Stimulated activated CD4-positive, alpha-beta T cell treated with anti-CD3 and anti-CD28 coated beads, TNF-alpha, amount 100 ng/mL, for 24 hours (primary cell): ENCODE measurements around the gene SLTM.
"Not testable (repeated sequence)": the region's sequence is repeated elsewhere in the genome, so short reads cannot be mapped to it uniquely, and the experiment has no call there.

Source experiments
- DNase-seq, 3 experiments: peaks; one replicate each; pipeline ENCODE4 v3.0.0-alpha.2; 2020; ENCODE audit warnings: low read depth in 3 of 3

Gene SLTM

GRCh38 chr15:58876306-58877106 is 57.0 kb downstream of the SLTM start:
- DNase-seq = no peak

DNA sequence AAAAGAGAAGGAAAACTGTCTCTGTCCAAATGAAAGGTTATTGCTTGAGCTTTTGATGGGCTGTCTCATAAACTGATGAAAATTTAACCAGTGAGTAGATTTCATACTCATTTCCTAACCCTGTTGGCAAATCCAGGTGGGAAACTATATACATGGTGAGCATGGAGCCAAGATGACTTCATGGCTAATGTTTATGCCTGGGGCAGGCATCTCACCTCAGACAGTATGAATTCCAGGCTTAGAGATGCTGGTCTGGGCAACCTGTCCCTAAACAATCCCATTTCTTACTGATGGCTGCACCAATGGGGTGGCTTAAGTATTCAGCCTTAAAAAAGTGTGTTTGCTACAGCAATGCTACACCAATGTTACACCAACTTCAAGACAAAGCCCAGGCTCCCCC is 58.1 kb downstream of the SLTM start:
- no peak for DNase-seq

DNA sequence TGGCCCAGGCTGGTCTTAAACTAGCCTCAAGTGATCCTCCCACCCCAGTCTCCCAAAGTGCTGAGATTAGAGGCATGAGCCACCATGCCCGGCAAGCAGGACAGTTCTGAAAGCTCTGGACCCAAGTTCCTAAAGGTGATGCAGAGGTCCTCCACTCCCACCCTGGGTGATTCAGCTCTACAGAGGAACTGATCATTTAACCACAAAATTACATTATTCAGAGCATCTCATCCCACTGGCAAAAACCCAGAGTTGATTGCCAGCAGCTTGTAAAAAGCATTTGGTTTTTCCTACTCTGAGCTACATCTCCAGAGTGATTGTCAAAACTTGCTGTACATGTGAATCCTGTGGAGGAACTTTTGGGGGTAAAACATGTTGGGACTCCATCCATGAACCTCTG is 60.2 kb downstream of the SLTM start:
- DNase-seq = no peak

DNA sequence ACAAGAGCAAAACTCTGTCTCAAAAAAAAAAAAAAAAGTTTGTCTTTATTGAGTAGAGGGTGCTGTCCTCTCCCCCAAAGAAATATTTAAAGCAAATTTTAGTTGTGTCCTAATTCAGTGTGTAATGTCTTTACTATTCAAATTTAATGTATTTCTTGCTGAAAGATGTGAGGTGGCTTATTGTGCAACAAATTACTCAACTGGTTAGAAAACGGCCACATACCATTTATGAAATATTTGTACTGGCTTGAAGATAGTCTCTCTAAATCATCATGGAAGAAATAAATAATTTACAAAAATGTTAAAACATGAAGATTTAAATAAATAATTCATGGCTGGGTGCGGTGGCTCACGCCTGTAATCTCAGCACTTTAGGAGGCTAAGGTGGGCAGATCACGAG is 63.0 kb downstream of the SLTM start:
- no peak for DNase-seq

GRCh38 chr15:58867926-58868325 is 65.6 kb downstream of the SLTM start:
- DNase-seq = no peak

GRCh38 chr15:58865425-58865880 is 68.0 kb downstream of the SLTM start:
- no peak for DNase-seq

GRCh38 chr15:58864602-58865424 is 68.7 kb downstream of the SLTM start:
- no peak for DNase-seq

GRCh38 chr15:58862326-58862725 is 71.2 kb downstream of the SLTM start:
- DNase-seq = no peak

- not testable (repeated sequence) for DNase-seq
Observed at GRCh38 chr15:58856621-58857020, 76.9 kb downstream of the SLTM start.

GRCh38 chr15:58856086-58856485 is 77.4 kb downstream of the SLTM start:
- DNase-seq = no peak

GRCh38 chr15:58854593-58854992 is 78.9 kb downstream of the SLTM start:
- no peak for DNase-seq

- no peak for DNase-seq
Observed at GRCh38 chr15:58852347-58852746, 81.1 kb downstream of the SLTM start.

DNA sequence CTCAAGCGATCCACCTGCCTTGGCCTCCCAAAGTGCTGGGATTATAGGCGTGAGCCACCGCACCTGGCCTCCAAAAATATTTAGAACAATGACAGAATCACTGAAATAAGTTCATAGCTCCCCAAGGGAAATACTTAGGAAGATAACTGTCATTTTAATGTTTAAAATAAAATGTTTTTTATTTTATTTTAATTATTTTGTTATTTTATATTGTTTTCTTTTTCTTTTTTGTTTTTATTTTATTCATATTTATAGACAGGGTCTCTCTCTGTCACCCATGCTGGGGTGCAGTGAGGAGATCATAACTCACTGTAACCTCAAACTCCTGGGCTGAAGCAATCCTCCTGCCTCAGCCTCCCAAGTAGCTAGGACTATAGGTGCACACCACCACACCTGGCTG is 82.3 kb downstream of the SLTM start:
- not testable (repeated sequence) for DNase-seq

DNA sequence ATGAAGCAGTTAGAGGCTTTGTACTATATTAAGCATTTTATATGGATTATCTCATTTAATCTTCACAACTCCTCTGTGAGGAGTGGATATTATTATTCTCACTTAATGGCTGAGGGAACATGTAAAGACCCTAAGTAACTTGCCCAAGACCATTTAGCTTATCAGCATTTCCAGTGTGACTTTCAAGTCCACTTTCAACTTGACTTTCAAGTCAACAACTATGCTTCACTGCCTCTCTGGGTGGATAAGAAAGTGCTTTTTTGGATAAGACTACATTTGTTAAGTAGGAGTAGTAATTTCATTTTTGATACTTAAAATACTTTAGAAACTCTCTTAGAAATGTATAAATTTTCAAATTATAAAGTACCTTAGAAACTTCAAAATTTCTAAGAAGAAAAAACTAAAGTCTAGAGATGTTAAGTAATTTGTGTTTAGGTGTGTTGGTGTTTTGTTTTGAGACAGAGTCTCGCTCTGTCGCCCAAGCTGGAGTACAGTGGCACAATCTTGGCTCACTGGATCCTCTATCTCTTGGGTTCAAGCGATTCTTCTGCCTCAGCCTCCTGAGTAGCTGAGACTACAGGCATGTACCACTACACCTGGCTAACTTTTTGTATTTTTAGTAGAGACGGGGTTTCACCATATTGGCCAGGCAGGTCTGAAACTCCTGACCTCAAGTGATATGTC is 90.6 kb downstream of the SLTM start:
- DNase-seq = no peak

DNA sequence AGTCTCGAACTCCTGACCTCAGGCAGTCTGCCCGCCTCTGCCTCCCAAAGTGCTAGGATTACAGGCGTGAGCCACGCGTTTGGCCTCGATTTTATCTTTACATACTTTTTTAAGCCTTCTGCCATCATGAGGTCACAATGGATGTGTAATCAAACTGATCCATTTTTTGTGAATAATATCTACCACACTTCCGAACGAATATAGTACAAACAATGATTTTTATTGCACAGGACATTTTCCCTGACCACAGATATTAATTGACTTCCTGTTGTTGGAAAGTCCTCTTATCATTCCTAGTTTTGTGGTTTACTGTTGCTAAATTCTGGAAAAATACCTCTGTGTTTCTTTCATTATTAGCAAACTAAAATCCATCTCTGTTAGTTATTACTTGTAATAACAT is 93.4 kb downstream of the SLTM start:
- DNase-seq = no peak

DNA sequence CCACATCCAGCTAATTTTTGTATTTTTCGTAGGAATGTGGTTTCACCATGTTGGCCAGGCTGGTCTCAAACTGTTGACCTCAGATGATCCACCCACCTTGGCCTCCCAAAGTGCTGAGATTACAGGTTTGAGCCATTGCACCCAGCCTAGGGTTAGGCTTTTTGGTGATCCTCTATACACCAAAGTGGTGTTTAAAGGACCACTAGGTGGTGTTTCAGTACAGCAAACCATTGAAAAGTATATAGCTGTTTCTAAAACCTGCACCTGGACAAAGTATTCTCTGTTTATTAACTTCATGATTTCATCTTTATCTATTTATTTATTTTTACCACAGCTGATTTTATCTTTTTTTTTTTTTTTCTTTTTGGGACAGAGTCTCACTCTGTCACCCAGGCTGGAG is 94.0 kb downstream of the SLTM start:
- DNase-seq = no peak

DNA sequence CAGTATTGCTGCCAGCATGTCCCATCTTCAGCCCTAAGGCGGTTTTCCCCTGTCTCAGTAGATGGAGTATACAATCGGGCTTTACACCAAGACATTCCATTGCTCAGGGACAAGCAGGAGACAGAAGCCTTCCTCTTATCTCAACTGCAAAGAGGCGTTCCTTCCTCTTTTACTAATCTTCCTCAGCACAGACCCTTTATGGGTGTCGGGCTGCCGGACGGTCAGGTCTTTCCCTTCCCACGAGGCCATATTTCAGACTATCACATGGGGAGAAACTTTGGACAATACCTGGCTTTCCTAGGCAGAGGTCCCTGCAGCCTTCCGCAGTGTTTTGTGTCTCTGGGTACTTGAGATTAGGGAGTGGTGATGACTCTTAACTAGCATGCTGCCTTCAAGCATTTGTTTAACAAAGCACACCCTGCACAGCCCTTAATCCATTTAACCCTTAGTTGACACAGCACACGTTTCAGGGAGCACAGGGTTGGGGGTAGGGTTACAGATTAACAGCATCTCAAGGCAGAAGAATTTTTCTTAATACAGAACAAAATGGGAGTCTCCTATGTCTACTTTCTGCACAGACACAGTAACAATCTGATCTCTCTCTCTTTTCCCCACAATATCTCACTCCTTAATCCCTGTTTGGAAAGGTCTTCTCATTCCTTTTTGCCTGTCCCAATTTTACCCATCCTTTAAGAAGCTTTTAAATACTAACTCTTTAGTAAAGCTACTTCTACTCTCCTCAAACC is 99.6 kb downstream of the SLTM start:
- DNase-seq = not testable (repeated sequence)

GRCh38 chr15:58830556-58830955 is 102.9 kb downstream of the SLTM start:
- no peak for DNase-seq
